H1 (cell line): ENCODE results near the gene STAG1. TPM values are rescaled to one million over a fixed set of nuclear protein-coding genes. Genes with fewer than 3 reads are reported as not detected.

Source experiments
- CTCF ChIA-PET: fragments of 300-600 bp; sonication (Branson Sonifier 250); formaldehyde crosslinking; loops from one replicate; lab custom pipeline; 2021; ENCODE audit not compliant: partially characterized antibody; lab: Charles Lee
- POLR2A ChIA-PET: fragments of 300-600 bp; sonication (Branson Sonifier 250); formaldehyde crosslinking; loops from one replicate; lab custom pipeline; 2021; ENCODE audit warnings: inconsistent platforms; ENCODE audit not compliant: partially characterized antibody; lab: Charles Lee
- DNase-seq, 2 experiments: peaks; one replicate each; pipeline versions ENCODE4 v3.0.0 to v3.0.0-alpha.2; 2010 to 2022; ENCODE audit warnings: low spot score in 2 of 2, low read depth in 1 of 2, mixed read lengths in 1 of 2
- FAIRE-seq: peaks from 2 replicates; lab custom pipeline; 2011; peaks lifted over from hg19 to GRCh38; lab: Jason Lieb, UNC
- H2AFZ ChIP-seq: 2 replicates; pipeline ENCODE4 v1.8.1; 2012; ENCODE audit warnings: low read length, inconsistent platforms
- H2AK5ac ChIP-seq: 2 replicates; pipeline ENCODE4 v1.6.1; 2013; ENCODE audit warnings: low read depth, low read length
- H2BK120ac ChIP-seq: replicated peaks from 2 replicates; pipeline ENCODE3; 2013; ENCODE audit warnings: low read depth, low read length, inconsistent platforms
- H2BK12ac ChIP-seq: 2 replicates; pipeline ENCODE4 v1.6.1; 2013; ENCODE audit warnings: low read depth, low read length
- H2BK15ac ChIP-seq: 2 replicates; pipeline ENCODE4 v1.6.1; 2013; ENCODE audit warnings: low read length
- H2BK20ac ChIP-seq: 2 replicates; pipeline ENCODE4 v1.6.1; 2013; ENCODE audit warnings: low read length
- H2BK5ac ChIP-seq: 2 replicates; pipeline ENCODE4 v1.6.1; 2013; ENCODE audit warnings: low read depth, low read length
- H3K14ac ChIP-seq: 2 replicates; pipeline ENCODE4 v1.6.1; 2013; ENCODE audit warnings: inconsistent platforms; ENCODE audit not compliant: insufficient read length
- H3K18ac ChIP-seq: 2 replicates; pipeline ENCODE4 v1.6.1; 2013; ENCODE audit warnings: low read length; ENCODE audit errors: extremely low read depth
- H3K23ac ChIP-seq: 2 replicates; pipeline ENCODE4 v1.6.1; 2013; ENCODE audit warnings: inconsistent platforms; ENCODE audit not compliant: insufficient read length
- H3K23me2 ChIP-seq: 2 replicates; pipeline ENCODE4 v1.6.1; 2013; ENCODE audit warnings: low read depth, low read length
- H3K27ac ChIP-seq: 2 replicates; pipeline ENCODE4 v1.6.1; 2011; ENCODE audit warnings: low read depth, low read length, inconsistent platforms
- H3K27me3 ChIP-seq, 4 experiments: replicated peaks in 1 of 4; 1 replicate in 1 of 4; 2 replicates in 3 of 4; pipeline versions ENCODE4 v1.6.1 to v1.8.1; 2011 to 2013; ENCODE audit warnings: low read length in 3 of 4, mild to moderate bottlenecking in 3 of 4, inconsistent platforms in 2 of 4, mixed read lengths in 2 of 4, moderate library complexity in 1 of 4; ENCODE audit not compliant: control insufficient read depth in 3 of 4, insufficient read depth in 3 of 4; ENCODE audit errors: extremely low read depth in 1 of 4
- H3K36me3 ChIP-seq, 4 experiments: 2 replicates each; pipeline versions ENCODE4 v1.6.1 to v1.8.1; 2011 to 2013; ENCODE audit warnings: mild to moderate bottlenecking in 4 of 4, low read length in 3 of 4, moderate library complexity in 2 of 4, control low read depth in 1 of 4, inconsistent platforms in 1 of 4; ENCODE audit not compliant: insufficient read depth in 4 of 4, control insufficient read depth in 2 of 4
- H3K4ac ChIP-seq: replicated peaks from 2 replicates; pipeline ENCODE3; 2013; ENCODE audit warnings: low read length, low read depth, mixed read lengths, inconsistent platforms; ENCODE audit not compliant: insufficient read length
- H3K4me1 ChIP-seq, 4 experiments: replicated peaks in 1 of 4; 1 replicate in 1 of 4; 2 replicates in 3 of 4; pipeline versions ENCODE4 v1.6.1 to v1.8.1; 2011 to 2013; ENCODE audit warnings: low read length in 3 of 4, inconsistent platforms in 2 of 4, mixed read lengths in 1 of 4; ENCODE audit not compliant: insufficient read depth in 4 of 4, control insufficient read depth in 3 of 4
- H3K4me2 ChIP-seq, 2 experiments: 2 replicates each; pipeline versions ENCODE4 v1.6.1 to v1.8.1; 2011 to 2013; ENCODE audit warnings: low read depth in 2 of 2, low read length in 2 of 2, control low read depth in 1 of 2, inconsistent platforms in 1 of 2, mild to moderate bottlenecking in 1 of 2; ENCODE audit not compliant: insufficient read depth in 1 of 2
- H3K4me3 ChIP-seq, 4 experiments: fragments of 200-600, 300-600 bp in 1 of 4; sonication (generic), shearing (Covaris generic), sonication (Bioruptor Twin) in 1 of 4; 2 replicates each; pipeline versions ENCODE4 v1.5.1 to v1.8.1; 2011 to 2016; ENCODE audit warnings: low read length in 4 of 4, low read depth in 3 of 4, control low read depth in 2 of 4, inconsistent platforms in 2 of 4, mild to moderate bottlenecking in 2 of 4, mixed read lengths in 1 of 4, moderate library complexity in 1 of 4; ENCODE audit not compliant: insufficient read depth in 2 of 4; ENCODE audit errors: extremely low read depth in 1 of 4
- H3K56ac ChIP-seq: replicated peaks from 2 replicates; pipeline ENCODE3; 2013; ENCODE audit warnings: low read depth, mild to moderate bottlenecking, mixed read lengths, low read length, inconsistent platforms; ENCODE audit not compliant: insufficient read length
- H3K79me1 ChIP-seq: 2 replicates; pipeline ENCODE4 v1.6.1; 2013; ENCODE audit warnings: low read depth, low read length, control low read depth
- H3K79me2 ChIP-seq, 2 experiments: 2 replicates each; pipeline versions ENCODE4 v1.6.1 to v1.8.1; 2012 to 2013; ENCODE audit warnings: low read length in 2 of 2, mild to moderate bottlenecking in 2 of 2, inconsistent platforms in 1 of 2; ENCODE audit not compliant: insufficient read depth in 2 of 2, control insufficient read depth in 1 of 2
- H3K9ac ChIP-seq, 4 experiments: replicated peaks in 1 of 4; 1 replicate in 1 of 4; 2 replicates in 3 of 4; pipeline versions ENCODE4 v1.6.1 to v1.8.1; 2011 to 2013; ENCODE audit warnings: low read depth in 3 of 4, low read length in 3 of 4, control low read depth in 2 of 4, mild to moderate bottlenecking in 2 of 4, moderate library complexity in 2 of 4, inconsistent platforms in 1 of 4; ENCODE audit errors: extremely low read depth in 1 of 4
- H3K9me3 ChIP-seq, 2 experiments: 2 replicates each; pipeline versions ENCODE4 v1.6.1 to v1.8.1; 2012 to 2013; ENCODE audit warnings: mild to moderate bottlenecking in 2 of 2, moderate library complexity in 2 of 2, control low read depth in 1 of 2, inconsistent platforms in 1 of 2, low read depth in 1 of 2, low read length in 1 of 2, mixed read lengths in 1 of 2; ENCODE audit not compliant: insufficient read depth in 2 of 2
- H4K20me1 ChIP-seq, 2 experiments: replicated peaks in 1 of 2; 2 replicates each; pipeline versions ENCODE3 to v1.8.1; 2011 to 2013; ENCODE audit warnings: inconsistent platforms in 2 of 2, low read length in 2 of 2, mild to moderate bottlenecking in 1 of 2; ENCODE audit not compliant: insufficient read depth in 2 of 2, control insufficient read depth in 1 of 2
- H4K5ac ChIP-seq: 2 replicates; pipeline ENCODE4 v1.6.1; 2013; ENCODE audit warnings: low read length, low read depth, mixed read lengths, inconsistent platforms; ENCODE audit not compliant: insufficient read length
- H4K8ac ChIP-seq: 2 replicates; pipeline ENCODE4 v1.8.0; 2013; ENCODE audit warnings: mild to moderate bottlenecking, moderate library complexity, low read length, inconsistent platforms; ENCODE audit not compliant: insufficient read depth; ENCODE audit errors: extremely low read depth
- H4K91ac ChIP-seq: replicated peaks from 2 replicates; pipeline ENCODE3; 2013; ENCODE audit warnings: low read length, mixed read lengths, inconsistent platforms; ENCODE audit not compliant: insufficient read length
- CBX8 ChIP-seq: fragments of 300-800, 300-1000 bp; sonication (generic); IDR thresholded peaks from 2 replicates; pipeline ENCODE4 v1.7.1; 2016; ENCODE audit warnings: low read depth, low read length, borderline replicate concordance
- CHD1 ChIP-seq: IDR thresholded peaks from 2 replicates; pipeline ENCODE4 v1.6.1; 2012; ENCODE audit warnings: low read depth, low read length, improper control_type of control experiment
- CREB1 ChIP-seq: IDR thresholded peaks from 2 replicates; pipeline ENCODE4 v1.6.1; 2012; ENCODE audit warnings: inconsistent platforms
- CTBP2 ChIP-seq: IDR thresholded peaks from 2 replicates; pipeline ENCODE4 v1.7.0; 2011; ENCODE audit warnings: borderline replicate concordance, mild to moderate bottlenecking, moderate library complexity, mixed read lengths, low read length; ENCODE audit not compliant: insufficient read depth, insufficient read length
- HDAC6 ChIP-seq: IDR thresholded peaks from one replicate; pipeline ENCODE4 v1.7.1; 2012; ENCODE audit warnings: low read depth, mild to moderate bottlenecking, inconsistent platforms, low read length, moderate library complexity
- RXRA ChIP-seq: IDR thresholded peaks from 2 replicates; pipeline ENCODE4 v1.6.1; 2011; ENCODE audit warnings: low read depth, mild to moderate bottlenecking, low read length, moderate library complexity; ENCODE audit not compliant: insufficient read depth
- SIRT6 ChIP-seq: IDR thresholded peaks from one replicate; pipeline ENCODE4 v1.7.1; 2012; ENCODE audit warnings: low read length, inconsistent platforms
- SRF ChIP-seq: IDR thresholded peaks from 2 replicates; pipeline ENCODE4 v1.6.1; 2011; ENCODE audit warnings: mild to moderate bottlenecking, low read depth, low read length, moderate library complexity
- SUZ12 ChIP-seq: fragments of 200-600 bp; sonication (generic); IDR thresholded peaks from 2 replicates; pipeline ENCODE4 v1.6.1; 2012; ENCODE audit warnings: mild to moderate bottlenecking, inconsistent platforms, low read length, moderate library complexity, mixed read lengths
- YY1 ChIP-seq: IDR thresholded peaks from 2 replicates; pipeline ENCODE4 v1.6.1; 2011; ENCODE audit warnings: low read depth, mild to moderate bottlenecking, low read length
- WGBS, 2 experiments: shearing (Covaris generic) in 1 of 2; methylation state at CpG; one replicate each; pipeline versions ENCODE4 v1.1.6 to v1.1.7; 2013 to 2015; ENCODE audit warnings: low lambda C conversion rate in 2 of 2, mixed read lengths in 2 of 2, inconsistent platforms in 1 of 2, low coverage in 1 of 2, missing lambda C conversion rate in 1 of 2; ENCODE audit not compliant: insufficient replicate concordance in 2 of 2, insufficient coverage in 1 of 2, insufficient read length in 1 of 2; ENCODE audit errors: extremely low coverage in 1 of 2, missing lambda C conversion rate in 1 of 2; 5-methylcytosine and 5-hydroxymethylcytosine counted together
- polyA plus RNA-seq, 7 experiments: library from polyadenylated mRNA; depleted of rRNA in 3 of 7; stranded (reverse) in 5 of 7; unstranded in 2 of 7; fragments of >200 nt in 5 of 7; fragments of 200-250 nt in 2 of 7; gene quantifications; 1 replicate in 5 of 7; 2 replicates in 1 of 7; 4 replicates in 1 of 7; pipeline versions ENCODE4 v1.2.1 to v1.2.3, GENCODE V29; 2011 to 2013; ENCODE audit warnings: missing spikeins in 2 of 7, mixed read lengths in 2 of 7
- total RNA-seq: library from RNA; stranded (reverse); fragmentation: NEBNext Ultra II Directional; extraction: Animal tissue kit (Norgen Biotek cat#: 25700); gene quantifications from 2 replicates; pipeline ENCODE4 v1.2.1, GENCODE V29; 2021
- TF ChIP-seq, protein P1 (sequence below): IDR thresholded peaks from 2 replicates; pipeline ENCODE4 v1.6.1; 2012; ENCODE audit warnings: low read length, inconsistent platforms
- TF ChIP-seq, protein P2 (sequence below): IDR thresholded peaks from 2 replicates; pipeline ENCODE4 v1.6.1; 2012; ENCODE audit warnings: inconsistent platforms

The STAG1 gene
- total and polyA plus RNA-seq, 2 of the 8 experiments (the other 6 are each of a cell fraction or from before 2014, with no cell fraction given), result 4.6 to 23.4 TPM

DNA sequence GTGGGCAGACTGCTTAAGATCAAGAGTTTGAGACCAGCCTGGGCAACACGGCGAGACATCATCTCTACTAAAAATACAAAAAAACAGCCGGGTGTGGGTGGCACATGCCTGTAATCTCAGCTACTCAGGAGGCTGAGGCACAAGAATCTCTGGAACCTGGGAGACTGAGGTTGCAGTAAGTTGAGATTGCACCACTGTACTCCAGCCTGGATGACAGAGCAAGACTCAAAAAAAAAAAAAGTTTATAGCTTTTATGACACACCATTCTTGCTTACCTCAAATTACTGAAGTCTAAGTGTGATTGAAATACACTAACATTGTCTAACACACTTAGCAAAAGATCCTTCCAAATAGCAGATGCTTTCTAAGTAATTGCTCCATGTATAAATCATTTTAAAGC lies 207.6 kb downstream of the STAG1 start:
- Histone ChIP-seq H3K4me2 (no peak overlapping the region), H2BK15ac (no peak overlapping the region), H4K20me1 (no peaks in the 10 kb centered on the region), H3K9ac (no peak overlapping the region), H3K4me1 (no peaks in the 10 kb centered on the region), H2BK5ac (no peak overlapping the region), H3K4me3 (no peak overlapping the region), H3K27ac (no peak overlapping the region), H2AK5ac (no peak overlapping the region), H2BK12ac (no peak overlapping the region), H3K79me1 (no peaks in the 10 kb centered on the region), H3K9me3 (no peaks in the 10 kb centered on the region), H3K23ac (no peak overlapping the region), H2BK20ac (no peak overlapping the region), H3K4ac (no peak overlapping the region), H3K56ac (no peak overlapping the region), H2AFZ (no peak overlapping the region), H4K8ac (peak overlapping the region; percentile 51; the same call in 1 of the 2 replicates), H3K36me3 (no peaks in the 10 kb centered on the region), H3K79me2 (no peaks in the 10 kb centered on the region), H2BK120ac (no peak overlapping the region), H3K27me3 (no peaks in the 10 kb centered on the region), H4K5ac (no peak overlapping the region), H3K14ac (no peak overlapping the region), H4K91ac (no peak overlapping the region), H3K18ac (no peak overlapping the region), H3K23me2 (no peaks in the 10 kb centered on the region)
- 77% methylated on average over 3 of the region's 3 CpGs; no CpG with 5 or more reads in 1 of the 2 experiments for WGBS, 2 experiments
- FAIRE-seq, result no peak
- POLR2A ChIA-PET, result interaction anchor here (5.2 kb wide), 1 partner anchor 208 kb away, joined by 24 read pairs; the partner anchor contains the start of gene STAG1
- CTCF ChIA-PET, result interaction anchor here (0.6 kb wide), 2 partner anchors 152 to 308 kb away, joined by 3 read pairs; no protein-coding TSS in a partner anchor
- no peak for DNase-seq
- no peak for TF ChIP-seq RXRA
- no peak for TF ChIP-seq SUZ12
- TF ChIP-seq YY1, result no peak
- TF ChIP-seq, protein P1, sequence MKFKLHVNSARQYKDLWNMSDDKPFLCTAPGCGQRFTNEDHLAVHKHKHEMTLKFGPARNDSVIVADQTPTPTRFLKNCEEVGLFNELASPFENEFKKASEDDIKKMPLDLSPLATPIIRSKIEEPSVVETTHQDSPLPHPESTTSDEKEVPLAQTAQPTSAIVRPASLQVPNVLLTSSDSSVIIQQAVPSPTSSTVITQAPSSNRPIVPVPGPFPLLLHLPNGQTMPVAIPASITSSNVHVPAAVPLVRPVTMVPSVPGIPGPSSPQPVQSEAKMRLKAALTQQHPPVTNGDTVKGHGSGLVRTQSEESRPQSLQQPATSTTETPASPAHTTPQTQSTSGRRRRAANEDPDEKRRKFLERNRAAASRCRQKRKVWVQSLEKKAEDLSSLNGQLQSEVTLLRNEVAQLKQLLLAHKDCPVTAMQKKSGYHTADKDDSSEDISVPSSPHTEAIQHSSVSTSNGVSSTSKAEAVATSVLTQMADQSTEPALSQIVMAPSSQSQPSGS, result no peak
- no peak for TF ChIP-seq CHD1
- no peak for TF ChIP-seq SRF
- TF ChIP-seq, protein P2, sequence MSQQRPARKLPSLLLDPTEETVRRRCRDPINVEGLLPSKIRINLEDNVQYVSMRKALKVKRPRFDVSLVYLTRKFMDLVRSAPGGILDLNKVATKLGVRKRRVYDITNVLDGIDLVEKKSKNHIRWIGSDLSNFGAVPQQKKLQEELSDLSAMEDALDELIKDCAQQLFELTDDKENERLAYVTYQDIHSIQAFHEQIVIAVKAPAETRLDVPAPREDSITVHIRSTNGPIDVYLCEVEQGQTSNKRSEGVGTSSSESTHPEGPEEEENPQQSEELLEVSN, result no peak
- no peak for TF ChIP-seq HDAC6
- no peak for TF ChIP-seq CBX8
- no peak for TF ChIP-seq CREB1
- no peak for TF ChIP-seq SIRT6
- TF ChIP-seq CTBP2, result no peak
